Left forelimb (tissue), 1 donor: ENCODE results near the gene CPSF3.

ENCODE experiments used
- DNase-seq: peaks from one replicate; pipeline ENCODE4 v3.0.0-alpha.2; 2018; ENCODE audit warnings: low spot score

Gene CPSF3

GRCh38 chr2:9419541-9419940 lies 3.9 kb upstream of the CPSF3 start:
- no peak for DNase-seq

GRCh38 chr2:9420495-9420894 lies 3.0 kb upstream of the CPSF3 start:
- no peak for DNase-seq

GRCh38 chr2:9422321-9423099 lies 944 bp upstream of the CPSF3 start:
- peak; percentile 71 for DNase-seq

- DNase-seq: no peak
Observed at GRCh38 chr2:9423922-9424272, 443 bp downstream of the CPSF3 start.

- DNase-seq: no peak
Observed at GRCh38 chr2:9424447-9425164, 1.2 kb downstream of the CPSF3 start.

GRCh38 chr2:9428965-9429577 lies 5.6 kb downstream of the CPSF3 start:
- no peak for DNase-seq

- no peak for DNase-seq
Observed at GRCh38 chr2:9430316-9431293, 7.2 kb downstream of the CPSF3 start.

GRCh38 chr2:9434489-9434888 lies 11.0 kb downstream of the CPSF3 start:
- no peak for DNase-seq

- DNase-seq: no peak
Observed at GRCh38 chr2:9439536-9439935, 16.1 kb downstream of the CPSF3 start.

- DNase-seq: no peak
Observed at GRCh38 chr2:9440058-9440727, 16.7 kb downstream of the CPSF3 start.

GRCh38 chr2:9441556-9441955 lies 18.1 kb downstream of the CPSF3 start:
- DNase-seq: no peak

- DNase-seq: no peak
Observed at GRCh38 chr2:9443526-9443925, 20.1 kb downstream of the CPSF3 start.

GRCh38 chr2:9445089-9445488 lies 21.6 kb downstream of the CPSF3 start:
- DNase-seq: no peak

- DNase-seq: no peak
Observed at GRCh38 chr2:9451231-9451630, 27.8 kb downstream of the CPSF3 start.

GRCh38 chr2:9460441-9461017 lies 37.1 kb downstream of the CPSF3 start:
- no peak for DNase-seq

GRCh38 chr2:9461079-9461478 lies 37.6 kb downstream of the CPSF3 start:
- no peak for DNase-seq

- DNase-seq: no peak
Observed at GRCh38 chr2:9462313-9462712, 38.9 kb downstream of the CPSF3 start.

GRCh38 chr2:9462886-9463697 lies 39.6 kb downstream of the CPSF3 start:
- DNase-seq: no peak

- no peak for DNase-seq
Observed at GRCh38 chr2:9463698-9464034, 40.2 kb downstream of the CPSF3 start.

- no peak for DNase-seq
Observed at GRCh38 chr2:9465170-9465569, 41.7 kb downstream of the CPSF3 start.
